ENCODE results near the gene ENC1. TPM values are rescaled to one million over a fixed set of nuclear protein-coding genes. Genes with fewer than 3 reads are reported as not detected.

The ENC1 gene
- total RNA-seq, 1 donor from 2014 or later: 162 TPM

DNA sequence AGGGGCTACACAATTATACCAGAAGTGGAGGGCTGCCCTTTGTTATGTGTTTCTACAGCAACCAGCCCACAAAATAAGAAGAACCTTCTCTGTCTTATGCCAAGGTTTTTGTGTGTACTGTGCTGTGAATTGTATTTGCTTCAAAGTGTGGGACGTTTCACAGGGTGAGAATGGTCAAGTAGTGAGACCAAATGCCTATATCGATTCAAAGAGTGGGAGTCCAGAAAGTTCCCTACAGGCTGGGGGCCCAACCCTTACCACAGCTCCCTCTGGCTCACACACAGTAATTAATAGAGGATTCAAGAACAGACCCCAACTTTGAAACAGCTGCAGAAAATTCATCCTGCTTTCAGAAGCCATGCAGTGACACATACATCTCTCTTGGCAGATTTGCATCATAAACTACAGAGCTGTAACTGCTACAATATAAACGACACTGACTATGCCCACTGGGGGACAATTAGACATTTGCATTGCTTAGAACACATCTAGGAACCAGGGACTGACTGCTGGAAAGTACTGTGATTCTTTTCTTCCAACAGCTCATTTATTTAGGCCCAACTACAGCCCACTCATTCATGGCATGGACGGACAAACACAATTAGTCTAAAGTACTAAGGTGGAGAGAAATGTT, 12.8 kb downstream of the ENC1 start:
- Mint-ChIP-seq H3K27me3 (ENCODE audit: unreplicated experiment) (no peaks in the 10 kb centered on the region), H3K9me3 (ENCODE audit: unreplicated experiment) (no peaks in the 10 kb centered on the region), H3K4me3 (ENCODE audit: unreplicated experiment) (no peak overlapping the region), H3K36me3 (ENCODE audit: low read depth, unreplicated experiment) (peaks cover 38% of the 10 kb centered on the region), H3K4me1 (ENCODE audit: unreplicated experiment) (peaks cover 15% of the 10 kb centered on the region), H3K27ac (ENCODE audit: unreplicated experiment) (peak overlapping the region; percentile 16)
- DNase-seq (ENCODE audit: low spot score): no peak
- TF ChIP-seq, protein P1, sequence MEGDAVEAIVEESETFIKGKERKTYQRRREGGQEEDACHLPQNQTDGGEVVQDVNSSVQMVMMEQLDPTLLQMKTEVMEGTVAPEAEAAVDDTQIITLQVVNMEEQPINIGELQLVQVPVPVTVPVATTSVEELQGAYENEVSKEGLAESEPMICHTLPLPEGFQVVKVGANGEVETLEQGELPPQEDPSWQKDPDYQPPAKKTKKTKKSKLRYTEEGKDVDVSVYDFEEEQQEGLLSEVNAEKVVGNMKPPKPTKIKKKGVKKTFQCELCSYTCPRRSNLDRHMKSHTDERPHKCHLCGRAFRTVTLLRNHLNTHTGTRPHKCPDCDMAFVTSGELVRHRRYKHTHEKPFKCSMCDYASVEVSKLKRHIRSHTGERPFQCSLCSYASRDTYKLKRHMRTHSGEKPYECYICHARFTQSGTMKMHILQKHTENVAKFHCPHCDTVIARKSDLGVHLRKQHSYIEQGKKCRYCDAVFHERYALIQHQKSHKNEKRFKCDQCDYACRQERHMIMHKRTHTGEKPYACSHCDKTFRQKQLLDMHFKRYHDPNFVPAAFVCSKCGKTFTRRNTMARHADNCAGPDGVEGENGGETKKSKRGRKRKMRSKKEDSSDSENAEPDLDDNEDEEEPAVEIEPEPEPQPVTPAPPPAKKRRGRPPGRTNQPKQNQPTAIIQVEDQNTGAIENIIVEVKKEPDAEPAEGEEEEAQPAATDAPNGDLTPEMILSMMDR (IDR thresholded peaks at IDR 0.05; ENCODE audit: unreplicated experiment): no peak

DNA sequence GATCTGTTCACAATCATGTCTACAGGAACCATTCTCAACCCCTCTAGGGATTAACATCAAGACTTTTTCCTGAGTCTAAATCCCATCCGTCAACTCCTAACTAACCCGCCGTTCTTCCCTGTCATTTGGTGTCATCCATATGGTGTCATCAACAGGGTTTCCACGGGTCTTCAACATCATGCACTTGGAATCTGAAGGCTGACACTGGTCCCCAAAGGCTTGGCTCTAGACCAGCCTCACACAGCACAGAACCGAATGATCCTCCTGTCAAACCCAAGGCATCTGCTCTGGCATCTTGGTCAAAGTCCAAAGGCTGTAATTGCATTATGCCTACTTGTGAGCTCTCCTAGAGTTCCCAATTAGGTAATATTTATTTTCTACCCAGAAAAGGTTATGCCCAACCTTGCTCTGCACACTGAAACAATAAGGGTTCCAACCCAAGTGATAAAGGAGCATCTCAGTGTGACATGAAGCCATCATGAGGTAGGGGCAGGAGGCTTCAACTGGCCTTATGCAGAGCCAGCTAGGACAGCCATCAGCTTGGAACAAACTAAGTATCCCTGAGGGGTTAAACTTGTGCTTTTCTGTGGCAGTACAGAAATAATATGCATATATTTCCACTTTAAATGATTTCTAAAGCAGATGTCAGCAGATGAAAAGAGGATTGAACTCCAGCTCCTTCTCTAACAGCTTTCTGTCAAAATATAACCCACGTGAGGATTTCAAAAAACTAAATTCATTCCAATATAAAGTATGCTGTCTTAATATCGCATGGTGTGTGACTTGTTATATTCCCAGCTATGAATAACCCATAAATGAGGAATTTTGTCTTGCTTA, 13.9 kb downstream of the ENC1 start:
- peak overlapping the region; percentile 13 for H3K27ac Mint-ChIP-seq (ENCODE audit: unreplicated experiment)
- H3K4me1 Mint-ChIP-seq (ENCODE audit: unreplicated experiment): peaks cover 7% of the 10 kb centered on the region
- DNase-seq (ENCODE audit: low spot score): no peak
- no peaks in the 10 kb centered on the region for H3K27me3 Mint-ChIP-seq (ENCODE audit: unreplicated experiment)
- no peak overlapping the region for H3K4me3 Mint-ChIP-seq (ENCODE audit: unreplicated experiment)
- TF ChIP-seq, protein P1 (IDR thresholded peaks at IDR 0.05; ENCODE audit: unreplicated experiment): no peak
- peaks cover 30% of the 10 kb centered on the region for H3K36me3 Mint-ChIP-seq (ENCODE audit: low read depth, unreplicated experiment)
- no peaks in the 10 kb centered on the region for H3K9me3 Mint-ChIP-seq (ENCODE audit: unreplicated experiment)

DNA sequence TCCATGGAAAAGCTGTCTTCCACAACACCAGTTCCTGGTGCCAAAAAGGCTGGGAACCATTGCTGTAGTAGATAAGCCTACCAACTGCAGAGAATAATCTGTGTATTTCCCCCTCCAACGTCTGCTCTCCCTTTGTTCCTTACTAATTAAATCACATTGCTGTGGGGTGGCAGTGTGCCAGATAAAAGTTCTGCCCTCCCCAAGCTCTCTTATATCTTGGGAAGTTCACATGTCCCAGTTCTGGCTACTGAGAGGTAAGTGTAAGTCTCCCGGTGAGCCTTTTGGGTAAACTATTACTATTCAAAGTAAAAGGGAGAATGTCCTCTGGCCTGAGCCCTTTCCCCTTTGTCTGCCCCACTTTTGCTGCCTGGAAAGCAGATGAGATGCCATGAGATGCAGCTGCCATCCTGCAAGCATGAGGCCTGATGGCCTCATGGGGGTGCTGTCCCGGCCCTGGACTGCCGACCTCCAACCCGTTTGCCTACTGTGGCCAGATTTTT, 14.7 kb downstream of the ENC1 start:
- peak; percentile 14 for DNase-seq (ENCODE audit: low spot score)
- Mint-ChIP-seq H3K27ac (ENCODE audit: unreplicated experiment) (peak overlapping the region; percentile 24), H3K4me3 (ENCODE audit: unreplicated experiment) (no peak overlapping the region), H3K9me3 (ENCODE audit: unreplicated experiment) (no peaks in the 10 kb centered on the region), H3K36me3 (ENCODE audit: low read depth, unreplicated experiment) (peaks cover 23% of the 10 kb centered on the region), H3K4me1 (ENCODE audit: unreplicated experiment) (no peaks in the 10 kb centered on the region), H3K27me3 (ENCODE audit: unreplicated experiment) (peaks cover 4% of the 10 kb centered on the region)
- TF ChIP-seq, protein P1 (IDR thresholded peaks at IDR 0.05; ENCODE audit: unreplicated experiment): peak; percentile 60

DNA sequence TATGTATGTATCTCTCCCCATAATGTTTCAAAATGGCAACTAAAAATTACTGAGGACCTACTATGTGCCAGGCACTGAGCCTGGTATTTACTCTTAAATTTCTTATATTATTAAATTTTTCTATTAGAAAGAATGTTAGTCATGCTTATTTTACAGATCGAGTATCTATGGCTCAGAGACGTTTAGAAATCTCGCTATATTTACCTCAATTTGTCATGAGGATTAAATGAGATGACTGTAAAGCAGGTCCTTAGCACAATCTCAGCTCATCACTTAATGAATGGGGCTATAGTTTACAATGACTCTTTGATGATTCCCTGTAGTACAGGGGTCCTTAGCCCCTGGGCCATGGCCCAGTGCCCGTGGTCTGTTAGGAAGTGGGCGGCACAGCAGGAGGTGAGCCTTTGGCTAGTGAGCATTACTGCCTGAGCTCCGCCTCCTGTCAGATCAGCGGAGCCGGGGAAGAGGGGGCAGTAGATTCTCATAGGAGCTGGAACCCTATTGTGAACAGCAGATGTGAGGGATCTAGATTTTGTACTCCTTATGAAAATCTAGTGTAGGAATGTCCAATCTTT, 15.5 kb downstream of the ENC1 start:
- Mint-ChIP-seq H3K9me3 (ENCODE audit: unreplicated experiment) (no peaks in the 10 kb centered on the region), H3K27ac (ENCODE audit: unreplicated experiment) (no peak overlapping the region), H3K27me3 (ENCODE audit: unreplicated experiment) (peaks cover 4% of the 10 kb centered on the region), H3K4me1 (ENCODE audit: unreplicated experiment) (no peaks in the 10 kb centered on the region), H3K4me3 (ENCODE audit: unreplicated experiment) (no peak overlapping the region), H3K36me3 (ENCODE audit: low read depth, unreplicated experiment) (peaks cover 23% of the 10 kb centered on the region)
- TF ChIP-seq, protein P1 (IDR thresholded peaks at IDR 0.05; ENCODE audit: unreplicated experiment): no peak
- no peak for DNase-seq (ENCODE audit: low spot score)

All from endothelial cell (in vitro differentiated cells).